ENCODE results near the gene CLEC18C.
"Not testable (repeated sequence)": the region's sequence is repeated elsewhere in the genome, so short reads cannot be mapped to it uniquely, and the experiment has no call there.

The CLEC18C gene

DNA sequence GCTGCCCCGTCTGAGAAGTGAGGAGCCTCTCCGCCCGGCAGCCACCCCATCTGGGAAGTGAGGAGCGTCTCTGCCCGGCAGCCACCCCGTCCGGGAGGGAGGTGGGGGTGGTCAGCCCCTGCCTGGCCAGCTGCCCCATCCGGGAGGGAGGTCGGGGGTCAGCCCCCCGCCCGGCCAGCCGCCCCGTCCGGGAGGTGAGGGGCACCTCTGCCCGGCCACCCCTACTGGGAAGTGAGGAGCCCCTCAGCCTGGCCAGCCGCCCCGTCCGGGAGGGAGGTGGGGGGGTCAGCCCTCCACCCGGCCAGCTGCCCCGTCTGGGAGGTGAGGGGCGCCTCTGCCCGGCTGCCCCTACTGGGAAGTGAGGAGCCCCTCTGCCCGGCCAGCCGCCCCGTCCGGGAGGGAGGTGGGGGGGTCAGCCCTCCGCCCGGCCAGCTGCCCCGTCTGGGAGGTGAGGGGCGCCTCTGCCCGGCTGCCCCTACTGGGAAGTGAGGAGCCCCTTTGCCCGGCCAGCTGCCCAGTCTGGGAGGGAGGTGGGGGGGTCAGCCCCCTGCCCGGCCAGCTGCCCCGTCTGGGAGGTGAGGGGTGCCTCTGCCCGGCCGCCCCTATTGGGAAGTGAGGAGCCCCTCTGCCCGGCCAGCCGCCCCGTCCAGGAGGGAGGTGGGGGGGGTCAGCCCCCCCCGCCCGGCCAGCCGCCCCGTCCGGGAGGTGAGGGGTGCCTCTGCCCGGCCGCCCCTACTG lies 31.2 kb downstream of the CLEC18C start:
- H3K27ac ChIP-seq (ENCODE audit: low read depth, low read length); H3K36me3 ChIP-seq (ENCODE audit: control insufficient read depth in 5 of 5, insufficient read depth in 5 of 5, low read length in 5 of 5); H3K4me1 ChIP-seq (ENCODE audit: control insufficient read depth in 5 of 5, insufficient read depth in 5 of 5, low read length in 5 of 5); H3K27me3 ChIP-seq (ENCODE audit: control insufficient read depth in 5 of 5, insufficient read depth in 4 of 5, low read length in 5 of 5); H3K9ac ChIP-seq (ENCODE audit: low read length in 5 of 5); H3K9me3 ChIP-seq (ENCODE audit: control insufficient read depth in 5 of 5, low read length in 5 of 5); H3K4me3 ChIP-seq (ENCODE audit: low read depth in 1 of 5, low read length in 5 of 5): not testable (repeated sequence)

- not testable (repeated sequence) for H3K27me3 ChIP-seq (ENCODE audit: control insufficient read depth in 5 of 5, insufficient read depth in 4 of 5, low read length in 5 of 5); H3K4me1 ChIP-seq (ENCODE audit: control insufficient read depth in 5 of 5, insufficient read depth in 5 of 5, low read length in 5 of 5); H3K36me3 ChIP-seq (ENCODE audit: control insufficient read depth in 5 of 5, insufficient read depth in 5 of 5, low read length in 5 of 5); H3K9ac ChIP-seq (ENCODE audit: low read length in 5 of 5); H3K27ac ChIP-seq (ENCODE audit: low read depth, low read length); H3K9me3 ChIP-seq (ENCODE audit: control insufficient read depth in 5 of 5, low read length in 5 of 5); H3K4me3 ChIP-seq (ENCODE audit: low read depth in 1 of 5, low read length in 5 of 5)
Observed at GRCh38 chr16:70206382-70206781, 32.8 kb downstream of the CLEC18C start.

- H3K36me3 ChIP-seq (ENCODE audit: control insufficient read depth in 5 of 5, insufficient read depth in 5 of 5, low read length in 5 of 5); H3K27ac ChIP-seq (ENCODE audit: low read depth, low read length); H3K4me3 ChIP-seq (ENCODE audit: low read depth in 1 of 5, low read length in 5 of 5); H3K27me3 ChIP-seq (ENCODE audit: control insufficient read depth in 5 of 5, insufficient read depth in 4 of 5, low read length in 5 of 5); H3K9ac ChIP-seq (ENCODE audit: low read length in 5 of 5); H3K9me3 ChIP-seq (ENCODE audit: control insufficient read depth in 5 of 5, low read length in 5 of 5); H3K4me1 ChIP-seq (ENCODE audit: control insufficient read depth in 5 of 5, insufficient read depth in 5 of 5, low read length in 5 of 5): not testable (repeated sequence)
Observed at GRCh38 chr16:70218586-70218985, 45.0 kb downstream of the CLEC18C start.

- H3K27ac ChIP-seq (ENCODE audit: low read depth, low read length); H3K4me1 ChIP-seq (ENCODE audit: control insufficient read depth in 5 of 5, insufficient read depth in 5 of 5, low read length in 5 of 5); H3K4me3 ChIP-seq (ENCODE audit: low read depth in 1 of 5, low read length in 5 of 5); H3K36me3 ChIP-seq (ENCODE audit: control insufficient read depth in 5 of 5, insufficient read depth in 5 of 5, low read length in 5 of 5); H3K9ac ChIP-seq (ENCODE audit: low read length in 5 of 5); H3K27me3 ChIP-seq (ENCODE audit: control insufficient read depth in 5 of 5, insufficient read depth in 4 of 5, low read length in 5 of 5); H3K9me3 ChIP-seq (ENCODE audit: control insufficient read depth in 5 of 5, low read length in 5 of 5): not testable (repeated sequence)
Observed at GRCh38 chr16:70222574-70222973, 49.0 kb downstream of the CLEC18C start.

DNA sequence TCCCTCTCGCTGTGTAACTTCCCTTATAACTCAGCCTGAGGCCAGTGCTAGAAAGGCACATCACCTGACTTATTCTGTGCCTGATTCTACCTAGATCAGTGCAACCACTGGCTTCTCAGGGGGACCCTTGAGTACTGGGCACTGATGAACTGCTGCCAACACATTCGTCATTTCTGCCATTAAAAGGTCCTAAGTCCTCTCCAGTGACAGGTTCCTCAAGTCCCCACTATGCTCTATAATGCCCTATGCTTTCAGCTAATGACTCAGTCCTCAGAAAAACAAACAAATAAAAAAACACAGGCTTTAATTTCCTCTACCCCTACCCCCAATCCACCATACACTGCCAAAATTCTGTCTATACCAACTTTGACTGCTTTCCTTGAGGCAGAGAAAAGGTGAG lies 49.6 kb downstream of the CLEC18C start:
- not testable (repeated sequence) for H3K9ac ChIP-seq (ENCODE audit: low read length in 5 of 5); H3K27ac ChIP-seq (ENCODE audit: low read depth, low read length); H3K4me1 ChIP-seq (ENCODE audit: control insufficient read depth in 5 of 5, insufficient read depth in 5 of 5, low read length in 5 of 5); H3K4me3 ChIP-seq (ENCODE audit: low read depth in 1 of 5, low read length in 5 of 5); H3K9me3 ChIP-seq (ENCODE audit: control insufficient read depth in 5 of 5, low read length in 5 of 5); H3K36me3 ChIP-seq (ENCODE audit: control insufficient read depth in 5 of 5, insufficient read depth in 5 of 5, low read length in 5 of 5); H3K27me3 ChIP-seq (ENCODE audit: control insufficient read depth in 5 of 5, insufficient read depth in 4 of 5, low read length in 5 of 5)

- H3K9ac ChIP-seq (ENCODE audit: low read length in 5 of 5); H3K27ac ChIP-seq (ENCODE audit: low read depth, low read length); H3K4me3 ChIP-seq (ENCODE audit: low read depth in 1 of 5, low read length in 5 of 5); H3K4me1 ChIP-seq (ENCODE audit: control insufficient read depth in 5 of 5, insufficient read depth in 5 of 5, low read length in 5 of 5); H3K9me3 ChIP-seq (ENCODE audit: control insufficient read depth in 5 of 5, low read length in 5 of 5); H3K27me3 ChIP-seq (ENCODE audit: control insufficient read depth in 5 of 5, insufficient read depth in 4 of 5, low read length in 5 of 5): not testable (repeated sequence)
- peaks cover 4 to 11% (median 6%) of the 10 kb centered on the region in 5 donors for H3K36me3 ChIP-seq (ENCODE audit: control insufficient read depth in 5 of 5, insufficient read depth in 5 of 5, low read length in 5 of 5)
Observed at GRCh38 chr16:70223971-70224513, 50.5 kb downstream of the CLEC18C start.

GRCh38 chr16:70224645-70225044 lies 51.1 kb downstream of the CLEC18C start:
- not testable (repeated sequence) for H3K27ac ChIP-seq (ENCODE audit: low read depth, low read length)

DNA sequence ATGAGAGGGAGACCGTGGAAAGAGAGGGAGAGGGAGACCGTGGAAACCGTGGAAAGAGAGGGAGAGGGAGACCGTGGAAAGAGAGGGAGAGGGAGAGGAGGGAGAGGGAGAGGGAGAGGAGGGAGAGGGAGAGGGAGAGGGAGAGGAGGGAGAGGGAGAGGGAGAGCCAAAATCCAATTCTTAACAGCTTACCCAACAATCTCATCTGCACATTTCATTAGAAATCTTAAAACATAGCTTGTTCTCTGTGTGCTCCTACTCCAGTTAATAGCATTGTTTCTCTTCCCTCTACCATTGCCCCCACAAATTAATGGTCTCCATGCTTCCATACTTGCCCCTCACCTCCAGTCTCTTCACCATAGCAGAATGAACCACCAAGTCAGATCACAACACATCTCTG lies 51.8 kb downstream of the CLEC18C start:
- H3K9me3 ChIP-seq (ENCODE audit: control insufficient read depth in 5 of 5, low read length in 5 of 5); H3K27ac ChIP-seq (ENCODE audit: low read depth, low read length); H3K9ac ChIP-seq (ENCODE audit: low read length in 5 of 5); H3K4me3 ChIP-seq (ENCODE audit: low read depth in 1 of 5, low read length in 5 of 5); H3K4me1 ChIP-seq (ENCODE audit: control insufficient read depth in 5 of 5, insufficient read depth in 5 of 5, low read length in 5 of 5); H3K36me3 ChIP-seq (ENCODE audit: control insufficient read depth in 5 of 5, insufficient read depth in 5 of 5, low read length in 5 of 5); H3K27me3 ChIP-seq (ENCODE audit: control insufficient read depth in 5 of 5, insufficient read depth in 4 of 5, low read length in 5 of 5): not testable (repeated sequence)

More at GRCh38 chr16:70224645-70225044, 51.1 kb downstream of the CLEC18C start:
- H3K36me3 ChIP-seq (ENCODE audit: control insufficient read depth in 5 of 5, insufficient read depth in 5 of 5, low read length in 5 of 5), result peaks cover 4 to 10% (median 6%) of the 10 kb centered on the region in 5 donors
- not testable (repeated sequence) for H3K4me3 ChIP-seq (ENCODE audit: low read depth in 1 of 5, low read length in 5 of 5); H3K4me1 ChIP-seq (ENCODE audit: control insufficient read depth in 5 of 5, insufficient read depth in 5 of 5, low read length in 5 of 5); H3K27me3 ChIP-seq (ENCODE audit: control insufficient read depth in 5 of 5, insufficient read depth in 4 of 5, low read length in 5 of 5); H3K9me3 ChIP-seq (ENCODE audit: control insufficient read depth in 5 of 5, low read length in 5 of 5); H3K9ac ChIP-seq (ENCODE audit: low read length in 5 of 5)

GRCh38 chr16:70226024-70226423 lies 52.4 kb downstream of the CLEC18C start:
- not testable (repeated sequence) for H3K27me3 ChIP-seq (ENCODE audit: control insufficient read depth in 5 of 5, insufficient read depth in 4 of 5, low read length in 5 of 5); H3K27ac ChIP-seq (ENCODE audit: low read depth, low read length); H3K4me3 ChIP-seq (ENCODE audit: low read depth in 1 of 5, low read length in 5 of 5); H3K9me3 ChIP-seq (ENCODE audit: control insufficient read depth in 5 of 5, low read length in 5 of 5); H3K9ac ChIP-seq (ENCODE audit: low read length in 5 of 5); H3K4me1 ChIP-seq (ENCODE audit: control insufficient read depth in 5 of 5, insufficient read depth in 5 of 5, low read length in 5 of 5); H3K36me3 ChIP-seq (ENCODE audit: control insufficient read depth in 5 of 5, insufficient read depth in 5 of 5, low read length in 5 of 5)

DNA sequence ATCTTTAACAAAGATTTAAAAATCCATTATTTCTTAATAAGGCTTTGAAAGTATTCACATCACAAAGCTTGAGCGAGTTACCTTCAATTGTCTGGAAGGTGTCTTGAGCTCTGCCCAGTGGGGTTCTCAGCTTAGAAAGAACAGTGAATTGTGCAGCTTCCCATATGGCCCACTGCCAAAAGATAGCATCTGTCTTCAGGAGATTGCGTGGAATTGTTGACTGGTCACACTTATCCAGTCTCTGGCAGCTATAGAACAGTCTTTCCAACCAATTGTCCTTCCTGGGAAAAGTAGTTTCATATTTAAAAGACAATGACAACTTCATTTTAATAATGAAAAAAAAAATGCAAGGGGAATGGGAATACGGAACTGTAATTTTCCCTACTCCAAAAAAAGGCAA lies 58.2 kb downstream of the CLEC18C start:
- peaks cover 0 to 11% (median 5%) of the 10 kb centered on the region in 5 donors for H3K36me3 ChIP-seq (ENCODE audit: control insufficient read depth in 5 of 5, insufficient read depth in 5 of 5, low read length in 5 of 5)
- not testable (repeated sequence) for H3K27ac ChIP-seq (ENCODE audit: low read depth, low read length); H3K9me3 ChIP-seq (ENCODE audit: control insufficient read depth in 5 of 5, low read length in 5 of 5); H3K27me3 ChIP-seq (ENCODE audit: control insufficient read depth in 5 of 5, insufficient read depth in 4 of 5, low read length in 5 of 5); H3K9ac ChIP-seq (ENCODE audit: low read length in 5 of 5); H3K4me1 ChIP-seq (ENCODE audit: control insufficient read depth in 5 of 5, insufficient read depth in 5 of 5, low read length in 5 of 5); H3K4me3 ChIP-seq (ENCODE audit: low read depth in 1 of 5, low read length in 5 of 5)
